Right lung (tissue), 5 donors: ENCODE data around the gene C1QA. TPM values are rescaled to one million over a fixed set of nuclear protein-coding genes. Genes with fewer than 3 reads are reported as not detected.
"Not testable (repeated sequence)": the region's sequence is repeated elsewhere in the genome, so short reads cannot be mapped to it uniquely, and the experiment has no call there.

Experiments used
- DNase-seq, 2 donors: peaks; one replicate each; pipeline ENCODE4 v3.0.0-alpha.2; 2013
- polyA plus RNA-seq, 5 donors: library from polyadenylated mRNA; unstranded; fragments of 120-200 nt; gene quantifications; one replicate each; pipeline versions ENCODE4 v1.2.1 to v1.2.3, GENCODE V29; 2013; ENCODE audit warnings: inconsistent platforms in 1 of 5, low replicate concordance in 1 of 5; ENCODE audit not compliant: insufficient read length in 5 of 5, insufficient read depth in 1 of 5

Gene C1QA
- polyA plus RNA-seq, 5 donors: 20.3 to 25.9 (median 23.0) TPM

GRCh38 chr1:22670352-22670975, 34.0 kb downstream of the C1QA start:
- DNase-seq: no peak

GRCh38 chr1:22671999-22672398, 35.6 kb downstream of the C1QA start:
- no peak for DNase-seq

GRCh38 chr1:22673486-22674409, 37.3 kb downstream of the C1QA start:
- DNase-seq: no peak

GRCh38 chr1:22674410-22674749, 38.0 kb downstream of the C1QA start:
- no peak for DNase-seq

- not testable (repeated sequence) for DNase-seq
Measured at GRCh38 chr1:22676151-22676550, 39.7 kb downstream of the C1QA start.

- no peak for DNase-seq
Measured at GRCh38 chr1:22676916-22677583, 40.6 kb downstream of the C1QA start.

GRCh38 chr1:22677931-22678896, 41.8 kb downstream of the C1QA start:
- no peak for DNase-seq

GRCh38 chr1:22680726-22681125, 44.3 kb downstream of the C1QA start:
- no peak for DNase-seq

GRCh38 chr1:22681556-22682276, 45.3 kb downstream of the C1QA start:
- DNase-seq: no peak

GRCh38 chr1:22683547-22683946, 47.1 kb downstream of the C1QA start:
- no peak for DNase-seq

GRCh38 chr1:22685591-22686059, 49.2 kb downstream of the C1QA start:
- no peak for DNase-seq

- DNase-seq: no peak
Measured at GRCh38 chr1:22687191-22687590, 50.8 kb downstream of the C1QA start.

- DNase-seq: no peak
Measured at GRCh38 chr1:22688466-22688865, 52.0 kb downstream of the C1QA start.

Other genes with a start within 250 kb of the C1QA start
- 10 to 100 TPM; 16.7 to 24.2 (median 19.7) TPM for gene ZBTB40, start 184.8 kb upstream of the C1QA start, polyA plus RNA-seq
- under 1 TPM in 1 of 5 donors, not detected in 4; 0.23 TPM for gene EPHA8, start 73.1 kb upstream of the C1QA start, polyA plus RNA-seq
- gene C1QC, start 7.0 kb downstream of the C1QA start, polyA plus RNA-seq: 10 to 100 TPM; 20.8 to 38.6 (median 26.7) TPM
- 10 to 100 TPM; 16.3 to 24.1 (median 17.1) TPM for gene C1QB, start 16.6 kb downstream of the C1QA start, polyA plus RNA-seq
- 10 to 100 TPM; 14.6 to 20.0 (median 15.1) TPM for gene EPHB2, start 74.2 kb downstream of the C1QA start, polyA plus RNA-seq